Jurkat, Clone E6-1 (cell line): ENCODE measurements around the gene ARPC3.
"Not testable (repeated sequence)": the region's sequence is repeated elsewhere in the genome, so short reads cannot be mapped to it uniquely, and the experiment has no call there.

Source experiments
- DNase-seq: peaks from one replicate; pipeline ENCODE4 v3.0.0-alpha.2; 2011; ENCODE audit warnings: low read depth, low spot score
- H3K4me3 ChIP-seq: 2 replicates; pipeline ENCODE4 v1.5.1; 2011; ENCODE audit warnings: mild to moderate bottlenecking, low read length, control low read depth, moderate library complexity

The ARPC3 gene

GRCh38 chr12:110421159-110421661 is 28.9 kb downstream of the ARPC3 start:
- no peak overlapping the region for H3K4me3 ChIP-seq
- DNase-seq = no peak

- H3K4me3 ChIP-seq, DNase-seq: not testable (repeated sequence)
These were observed 29.5 kb downstream of the ARPC3 start for GRCh38 chr12:110420644-110421043.

GRCh38 chr12:110417113-110417512 is 33.0 kb downstream of the ARPC3 start:
- DNase-seq = not testable (repeated sequence)

GRCh38 chr12:110410086-110410485 is 40.1 kb downstream of the ARPC3 start:
- DNase-seq, H3K4me3 ChIP-seq: not testable (repeated sequence)

More at GRCh38 chr12:110417113-110417512, 33.0 kb downstream of the ARPC3 start:
- H3K4me3 ChIP-seq = not testable (repeated sequence)

GRCh38 chr12:110405126-110405662 is 44.9 kb downstream of the ARPC3 start:
- H3K4me3 ChIP-seq, DNase-seq: not testable (repeated sequence)

- peak overlapping the region; percentile 95 for H3K4me3 ChIP-seq
- DNase-seq = peak; percentile 71
These were observed 46.0 kb downstream of the ARPC3 start for GRCh38 chr12:110403976-110404682.

GRCh38 chr12:110403146-110403975 is 46.8 kb downstream of the ARPC3 start, which contains the start of gene ANAPC7:
Gene ANAPC7, minus strand, starts transcription at chr12:110403708. Its CDS starts 81 bp downstream, at chr12:110403627.
- H3K4me3 ChIP-seq = peak within 1 kb of the TSS; percentile 95
- DNase-seq = peak; percentile 87
